MM.1S (cell line): ENCODE measurements around the gene DPP6.

ENCODE experiments used
- DNase-seq: peaks from one replicate; pipeline ENCODE4 v3.0.0-alpha.2; 2015
- H2AFZ ChIP-seq: fragments of 300-600 bp; sonication (generic); 2 replicates; pipeline ENCODE4 v1.6.0; 2016; ENCODE audit warnings: antibody characterized with exemption, low read length
- H3F3A ChIP-seq: fragments of 300-600 bp; sonication (generic); 2 replicates; pipeline ENCODE4 v1.6.1; 2016; ENCODE audit warnings: mild to moderate bottlenecking, antibody characterized with exemption, low read length, moderate library complexity, mixed read lengths; ENCODE audit not compliant: insufficient read depth
- H3K27ac ChIP-seq: fragments of 300-600 bp; sonication (generic); 2 replicates; pipeline ENCODE4 v1.5.1; 2016; ENCODE audit warnings: mild to moderate bottlenecking, low read length
- H3K27me3 ChIP-seq: fragments of 300-600 bp; sonication (generic); replicated peaks from 2 replicates; pipeline ENCODE4 v1.6.0; 2016; ENCODE audit warnings: low read length; ENCODE audit not compliant: insufficient read depth
- H3K36me3 ChIP-seq: fragments of 300-600 bp; sonication (generic); replicated peaks from 2 replicates; pipeline ENCODE4 v1.6.1; 2016; ENCODE audit warnings: mild to moderate bottlenecking, low read length, mixed read lengths; ENCODE audit not compliant: insufficient read depth
- H3K4me1 ChIP-seq: fragments of 300-600 bp; sonication (generic); 2 replicates; pipeline ENCODE4 v1.6.1; 2016; ENCODE audit warnings: low read length, mixed read lengths
- H3K4me2 ChIP-seq: fragments of 300-600 bp; sonication (generic); 2 replicates; pipeline ENCODE4 v1.6.0; 2016; ENCODE audit warnings: low read depth, low read length
- H3K4me3 ChIP-seq: fragments of 300-600 bp; sonication (generic); 2 replicates; pipeline ENCODE4 v1.5.1; 2016; ENCODE audit warnings: low read length, mixed read lengths
- H3K79me2 ChIP-seq: fragments of 300-600 bp; sonication (generic); 2 replicates; pipeline ENCODE4 v1.6.1; 2016; ENCODE audit warnings: mixed run types, low read length, mixed read lengths
- H3K9ac ChIP-seq: fragments of 300-600 bp; sonication (generic); 2 replicates; pipeline ENCODE4 v1.6.1; 2016; ENCODE audit warnings: low read length, mixed read lengths
- H3K9me2 ChIP-seq: fragments of 300-600 bp; sonication (generic); replicated peaks from 2 replicates; pipeline ENCODE4 v1.6.1; 2016; ENCODE audit warnings: mild to moderate bottlenecking, low read length, mixed read lengths; ENCODE audit not compliant: insufficient read depth
- H3K9me3 ChIP-seq: fragments of 300-600 bp; sonication (generic); replicated peaks from 2 replicates; pipeline ENCODE4 v1.6.1; 2016; ENCODE audit warnings: mild to moderate bottlenecking, low read length, mixed read lengths; ENCODE audit not compliant: insufficient read depth
- H4K20me1 ChIP-seq: fragments of 300-600 bp; sonication (generic); 2 replicates; pipeline ENCODE4 v1.6.1; 2016; ENCODE audit warnings: mild to moderate bottlenecking, low read length, moderate library complexity, mixed read lengths; ENCODE audit not compliant: insufficient read depth
- EZH2 ChIP-seq: fragments of 300-600 bp; sonication (generic); optimal IDR thresholded peaks from 2 replicates; pipeline ENCODE3; 2017; ENCODE audit warnings: low read depth, mild to moderate bottlenecking, antibody characterized with exemption, low read length, mixed read lengths
- EZH2phosphoT487 ChIP-seq: fragments of 300-600 bp; sonication (generic); IDR thresholded peaks from 2 replicates; pipeline ENCODE4 v1.6.1; 2018; ENCODE audit warnings: antibody characterized with exemption, low read length
- TF ChIP-seq, protein P1 (sequence below): fragments of 300-600 bp; sonication (generic); IDR thresholded peaks from 2 replicates; pipeline ENCODE4 v1.5.1; 2016; ENCODE audit warnings: antibody characterized with exemption, low read length, mixed read lengths

Gene DPP6

DNA sequence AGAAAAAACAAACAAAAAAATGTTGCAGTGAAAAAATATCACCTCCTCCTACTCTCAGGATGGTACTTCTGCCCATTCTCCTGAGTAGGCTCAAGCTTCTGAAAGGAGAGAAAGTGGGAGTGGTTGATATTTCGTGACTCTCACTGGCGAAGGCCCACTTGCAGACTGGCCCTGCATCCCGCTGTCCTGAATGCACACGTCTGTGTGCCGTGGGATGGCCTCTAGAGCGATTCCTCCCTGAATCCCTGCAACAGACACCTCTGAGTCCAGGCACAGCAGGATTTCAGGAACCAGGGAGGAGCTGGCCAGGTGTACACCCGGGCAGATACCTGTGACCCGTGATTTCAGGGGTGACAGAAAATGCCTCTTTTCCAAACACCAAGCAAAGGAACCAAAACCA lies 319.2 kb downstream of the DPP6 start:
- Histone ChIP-seq H3K9me3 (no peaks in the 10 kb centered on the region), H3K4me1 (no peaks in the 10 kb centered on the region), H4K20me1 (no peaks in the 10 kb centered on the region), H3K27ac (no peak overlapping the region), H3K79me2 (no peaks in the 10 kb centered on the region), H3K4me3 (no peak overlapping the region), H3F3A (no peaks in the 10 kb centered on the region), H3K27me3 (no peaks in the 10 kb centered on the region), H3K36me3 (no peaks in the 10 kb centered on the region), H2AFZ (no peak overlapping the region), H3K9me2 (no peaks in the 10 kb centered on the region), H3K4me2 (no peak overlapping the region), H3K9ac (no peak overlapping the region)
- DNase-seq, result no peak
- TF ChIP-seq EZH2 (no peak), EZH2phosphoT487 (no peak)
- TF ChIP-seq, protein P1, sequence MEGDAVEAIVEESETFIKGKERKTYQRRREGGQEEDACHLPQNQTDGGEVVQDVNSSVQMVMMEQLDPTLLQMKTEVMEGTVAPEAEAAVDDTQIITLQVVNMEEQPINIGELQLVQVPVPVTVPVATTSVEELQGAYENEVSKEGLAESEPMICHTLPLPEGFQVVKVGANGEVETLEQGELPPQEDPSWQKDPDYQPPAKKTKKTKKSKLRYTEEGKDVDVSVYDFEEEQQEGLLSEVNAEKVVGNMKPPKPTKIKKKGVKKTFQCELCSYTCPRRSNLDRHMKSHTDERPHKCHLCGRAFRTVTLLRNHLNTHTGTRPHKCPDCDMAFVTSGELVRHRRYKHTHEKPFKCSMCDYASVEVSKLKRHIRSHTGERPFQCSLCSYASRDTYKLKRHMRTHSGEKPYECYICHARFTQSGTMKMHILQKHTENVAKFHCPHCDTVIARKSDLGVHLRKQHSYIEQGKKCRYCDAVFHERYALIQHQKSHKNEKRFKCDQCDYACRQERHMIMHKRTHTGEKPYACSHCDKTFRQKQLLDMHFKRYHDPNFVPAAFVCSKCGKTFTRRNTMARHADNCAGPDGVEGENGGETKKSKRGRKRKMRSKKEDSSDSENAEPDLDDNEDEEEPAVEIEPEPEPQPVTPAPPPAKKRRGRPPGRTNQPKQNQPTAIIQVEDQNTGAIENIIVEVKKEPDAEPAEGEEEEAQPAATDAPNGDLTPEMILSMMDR, result no peak

DNA sequence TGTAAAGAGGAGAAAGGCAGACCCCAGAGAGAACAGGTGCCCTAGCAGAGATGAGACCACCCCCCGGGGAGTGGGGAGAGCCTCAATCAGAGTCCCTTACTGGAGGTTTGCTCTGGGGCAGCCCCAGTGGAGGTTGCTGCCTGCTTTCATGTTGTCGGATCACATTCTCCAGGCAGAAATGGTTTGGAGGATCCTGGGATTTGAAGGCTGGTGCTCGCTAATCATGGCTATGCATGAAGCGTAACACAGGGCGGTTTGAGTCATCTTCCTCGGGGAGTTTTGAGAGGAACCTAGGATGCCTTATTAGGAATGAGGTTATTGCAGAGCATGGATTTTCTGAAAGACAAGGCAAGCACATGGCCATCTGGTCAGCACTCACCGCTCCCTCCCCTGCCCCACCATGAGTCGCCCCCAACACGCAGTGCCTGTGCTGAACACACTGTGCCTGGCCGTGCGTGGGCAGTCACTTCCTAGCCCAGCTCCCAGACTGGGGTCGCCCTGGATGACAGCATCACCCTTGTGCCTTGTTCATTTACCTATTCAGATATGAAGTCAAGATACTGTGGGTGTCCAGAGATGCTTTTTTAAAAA lies 319.9 kb downstream of the DPP6 start:
- Histone ChIP-seq H3F3A (no peaks in the 10 kb centered on the region), H4K20me1 (no peaks in the 10 kb centered on the region), H3K27ac (no peak overlapping the region), H3K79me2 (no peaks in the 10 kb centered on the region), H3K9me3 (no peaks in the 10 kb centered on the region), H2AFZ (no peak overlapping the region), H3K4me3 (no peak overlapping the region), H3K9ac (no peak overlapping the region), H3K9me2 (no peaks in the 10 kb centered on the region), H3K36me3 (no peaks in the 10 kb centered on the region), H3K4me1 (no peaks in the 10 kb centered on the region), H3K27me3 (no peaks in the 10 kb centered on the region), H3K4me2 (no peak overlapping the region)
- DNase-seq, result no peak
- no peak for TF ChIP-seq EZH2phosphoT487
- TF ChIP-seq, protein P1, result no peak
- no peak for TF ChIP-seq EZH2

DNA sequence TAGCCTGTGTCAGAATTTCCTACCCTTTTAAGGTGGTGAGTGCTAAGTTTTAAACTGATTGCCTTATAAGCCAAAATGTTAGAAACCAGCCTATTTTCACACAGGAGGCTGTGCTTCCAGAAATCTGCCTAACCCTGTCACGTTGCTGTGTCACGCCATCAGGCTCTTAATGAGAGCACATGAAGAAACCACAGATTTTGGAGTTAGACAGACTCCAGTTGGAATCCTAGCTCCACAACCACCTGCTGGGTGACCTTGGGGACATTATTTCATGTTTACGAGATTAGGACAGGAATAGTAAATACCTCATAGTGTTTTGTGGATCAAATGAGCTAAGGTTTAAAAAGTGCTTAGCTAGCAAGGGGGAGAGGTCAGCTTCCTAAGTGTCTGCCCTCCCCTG lies 321.8 kb downstream of the DPP6 start:
- H4K20me1 ChIP-seq, result no peaks in the 10 kb centered on the region
- no peaks in the 10 kb centered on the region for H3K36me3 ChIP-seq
- H2AFZ ChIP-seq, result no peak overlapping the region
- H3K9me2 ChIP-seq, result no peaks in the 10 kb centered on the region
- DNase-seq, result no peak
- no peak overlapping the region for H3K4me2 ChIP-seq
- TF ChIP-seq, protein P1, result no peak
- TF ChIP-seq EZH2phosphoT487 (no peak), EZH2 (no peak)
- H3K79me2 ChIP-seq, result no peaks in the 10 kb centered on the region
- H3K27ac ChIP-seq, result no peak overlapping the region
- no peaks in the 10 kb centered on the region for H3F3A ChIP-seq
- H3K27me3 ChIP-seq, result no peaks in the 10 kb centered on the region
- H3K9me3 ChIP-seq, result no peaks in the 10 kb centered on the region
- H3K4me1 ChIP-seq, result no peaks in the 10 kb centered on the region
- H3K4me3 ChIP-seq, result no peak overlapping the region
- H3K9ac ChIP-seq, result no peak overlapping the region
